Measurements from ENCODE around the gene OR2A25.

The OR2A25 gene

DNA sequence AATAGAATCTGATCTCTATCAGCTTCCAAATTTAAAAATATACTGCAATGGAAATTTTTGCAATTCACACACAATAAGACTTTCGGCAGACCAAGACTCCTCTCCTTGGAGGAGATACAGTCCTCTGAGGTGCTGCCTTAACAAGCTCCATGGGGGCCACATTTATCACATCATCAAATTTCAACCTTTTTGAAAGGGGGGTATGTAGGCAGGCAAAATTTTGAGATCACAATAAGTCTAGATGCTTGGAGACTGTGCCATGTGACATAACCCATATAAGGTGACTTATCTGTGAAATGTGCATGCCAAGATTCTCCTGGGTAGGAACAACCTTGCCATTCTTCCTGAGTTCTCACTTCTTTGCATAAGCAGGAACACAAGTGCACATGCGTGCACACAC, 16.4 kb downstream of the OR2A25 start, which contains the start of gene OR2A12:
Gene OR2A12, plus strand, starts transcription at position 301 of the 400 bp plus-strand sequence. CDS start 8,830 bp downstream, outside the sequence.
- no peak for DNase-seq

DNA sequence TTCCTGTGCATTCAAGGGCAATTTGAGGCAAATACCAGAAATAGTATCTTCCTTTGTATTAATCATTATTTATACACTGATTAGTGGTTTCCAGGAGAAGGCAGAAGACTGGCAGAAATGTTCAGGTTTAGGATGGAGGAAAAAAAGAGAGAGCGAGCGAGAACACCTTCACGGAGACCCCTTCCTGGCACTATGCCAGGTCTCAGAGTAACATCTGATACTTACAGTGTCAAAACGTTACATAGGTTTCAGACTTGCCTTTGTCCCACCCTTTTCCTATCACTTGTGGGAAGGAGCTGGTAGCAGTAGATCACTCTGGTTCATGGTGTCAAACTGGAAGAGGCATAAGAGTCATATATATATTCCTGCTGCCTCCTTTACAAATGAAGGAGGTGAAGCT, 17.1 kb downstream of the OR2A25 start:
- no peak for DNase-seq

DNA sequence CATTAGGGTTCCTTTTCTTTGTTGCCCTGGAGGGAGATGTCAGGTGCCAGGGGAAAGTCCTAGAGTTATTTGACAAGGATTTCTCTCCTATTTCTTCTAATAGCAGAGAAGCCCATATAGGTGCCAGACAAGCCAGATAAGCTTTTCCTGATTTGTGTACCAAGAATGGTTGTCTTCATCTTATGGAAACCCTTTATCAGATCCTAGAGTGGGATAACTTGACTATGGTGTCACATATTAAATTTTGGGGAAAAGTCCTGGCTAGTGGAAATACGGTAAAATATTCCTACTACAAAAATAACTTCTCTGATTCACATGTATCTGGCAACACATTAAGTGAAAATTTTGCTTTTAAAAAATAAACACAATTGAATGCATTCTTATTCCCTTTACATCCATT, 17.6 kb downstream of the OR2A25 start:
- DNase-seq: no peak

DNA sequence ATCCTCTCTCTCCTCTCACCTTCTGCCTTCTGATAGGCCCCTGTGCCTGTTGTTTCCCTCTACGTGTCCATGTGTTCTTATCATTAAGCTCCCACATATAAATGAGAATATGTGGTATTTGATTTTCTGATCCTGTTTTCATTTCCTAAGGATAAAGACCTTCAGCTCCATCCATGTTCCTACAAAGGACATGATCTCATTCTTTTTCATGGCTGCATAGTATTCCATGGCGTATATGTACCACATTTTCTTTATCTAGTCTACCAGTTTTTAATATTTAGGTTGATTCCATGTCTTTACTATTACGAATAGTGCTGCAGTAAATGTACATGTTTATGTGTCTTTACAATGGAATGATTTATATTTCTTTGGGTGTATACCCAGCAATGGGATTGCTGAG, 21.1 kb downstream of the OR2A25 start:
- DNase-seq: no peak

DNA sequence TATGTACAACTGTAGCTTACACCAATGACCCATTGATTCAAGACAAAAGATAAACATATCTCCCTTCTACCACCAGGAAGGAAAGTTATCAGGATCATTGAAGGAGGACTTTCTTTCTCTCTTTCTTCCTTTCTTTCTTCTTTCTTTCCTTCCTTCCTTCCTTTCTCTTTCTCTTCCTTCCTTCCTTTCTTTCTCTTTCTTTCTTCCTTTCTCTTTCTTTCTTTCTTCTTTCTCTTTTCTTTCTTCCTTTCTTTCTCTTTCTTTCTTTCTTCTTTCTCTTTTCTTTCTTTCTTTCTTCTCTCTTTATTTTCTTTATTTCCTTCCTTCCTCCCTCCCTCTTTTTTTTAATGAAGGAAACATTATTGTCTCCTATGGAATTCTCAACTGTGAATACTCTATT, 29.2 kb downstream of the OR2A25 start:
- no peak for DNase-seq

DNA sequence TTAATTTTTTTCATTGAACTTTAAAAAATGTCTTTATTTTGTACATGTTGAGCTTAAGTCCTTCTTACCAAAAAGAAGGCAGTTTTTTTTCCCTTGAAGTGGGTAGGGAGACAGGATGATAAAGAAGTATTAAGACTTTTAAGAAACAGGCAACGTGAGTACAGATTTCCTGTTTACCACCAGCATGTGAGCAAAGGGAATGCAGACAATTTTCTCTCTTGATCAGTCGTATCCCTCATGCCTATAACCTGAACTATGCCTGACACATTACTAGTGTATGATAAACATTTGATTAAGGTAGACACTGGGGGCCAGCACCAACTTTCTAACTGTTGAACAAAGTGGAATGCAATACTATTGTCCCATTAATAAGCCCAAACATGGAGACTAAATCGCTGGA, 31.0 kb downstream of the OR2A25 start:
- DNase-seq: no peak

DNA sequence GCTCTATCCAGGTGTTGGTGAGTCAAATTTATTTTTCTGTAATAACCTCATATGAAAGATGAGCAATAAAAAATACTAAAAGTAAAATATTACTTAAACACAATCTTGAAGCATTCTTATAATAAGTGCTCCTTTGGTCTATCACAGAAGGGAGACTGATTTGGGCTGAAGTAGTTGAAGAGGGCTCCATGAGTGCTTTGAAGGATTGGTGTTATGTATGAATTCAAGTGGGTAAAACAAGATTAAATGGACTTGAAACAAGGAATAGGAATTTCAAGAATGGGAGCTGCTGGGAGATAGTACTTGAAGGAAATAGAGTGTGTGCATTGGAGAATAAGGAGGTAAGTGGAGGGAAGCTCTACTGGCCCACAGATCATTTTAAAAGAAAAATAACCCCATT, 32.4 kb downstream of the OR2A25 start:
- no peak for DNase-seq

DNA sequence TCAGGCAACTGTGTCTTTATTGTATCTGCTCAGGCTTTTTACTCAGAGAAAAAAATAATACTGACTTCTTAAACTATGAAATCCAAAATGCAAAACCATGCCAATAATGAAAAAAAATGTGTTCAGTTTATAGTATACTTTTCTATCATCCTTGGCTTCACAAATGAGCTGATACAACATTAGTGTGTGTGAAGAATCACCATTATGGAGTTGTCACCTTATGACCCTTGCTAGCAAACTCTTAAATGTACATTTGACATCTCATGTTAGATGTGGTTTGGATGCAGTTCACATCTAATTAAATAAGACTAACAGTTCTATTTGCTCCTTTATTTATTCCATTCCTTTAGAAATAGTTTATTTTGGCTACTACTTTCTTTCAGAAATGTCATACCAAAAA, 35.6 kb downstream of the OR2A25 start:
- DNase-seq: no peak

DNA sequence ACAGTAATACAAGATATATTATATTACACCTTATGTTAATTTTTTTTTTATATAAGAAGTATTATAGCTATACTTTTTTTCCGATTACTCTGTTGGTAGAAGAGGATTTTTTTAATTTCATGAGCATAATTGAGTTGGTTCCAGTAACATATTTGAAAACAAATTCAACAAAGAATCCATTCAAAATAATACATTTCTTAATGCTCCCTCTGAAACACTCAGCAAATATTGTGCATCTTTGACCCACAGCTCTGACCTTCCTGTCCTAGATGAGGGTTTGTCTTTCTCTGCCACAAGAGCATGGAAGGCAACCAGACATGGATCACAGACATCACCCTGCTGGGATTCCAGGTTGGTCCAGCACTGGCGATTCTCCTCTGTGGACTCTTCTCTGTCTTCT, 39.7 kb downstream of the OR2A25 start, which contains the start of gene OR2A2:
Gene OR2A2, plus strand, starts transcription at position 301 of the 400 bp plus-strand sequence. Its CDS starts 0 bp downstream, at position 301.
- no peak for DNase-seq

DNA sequence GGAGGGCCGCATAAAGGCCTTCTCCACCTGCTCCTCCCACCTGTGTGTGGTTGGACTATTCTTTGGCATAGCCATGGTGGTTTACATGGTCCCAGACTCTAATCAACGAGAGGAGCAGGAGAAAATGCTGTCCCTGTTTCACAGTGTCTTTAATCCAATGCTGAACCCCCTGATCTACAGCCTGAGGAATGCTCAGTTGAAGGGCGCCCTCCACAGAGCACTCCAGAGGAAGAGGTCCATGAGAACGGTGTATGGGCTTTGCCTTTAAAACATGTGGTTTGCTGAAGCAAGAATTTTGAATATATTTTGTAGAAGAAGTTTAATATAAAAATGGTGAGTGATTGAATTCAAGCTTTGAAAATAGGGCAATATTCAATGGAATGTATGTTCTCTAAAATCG, 40.7 kb downstream of the OR2A25 start:
- DNase-seq: no peak

DNA sequence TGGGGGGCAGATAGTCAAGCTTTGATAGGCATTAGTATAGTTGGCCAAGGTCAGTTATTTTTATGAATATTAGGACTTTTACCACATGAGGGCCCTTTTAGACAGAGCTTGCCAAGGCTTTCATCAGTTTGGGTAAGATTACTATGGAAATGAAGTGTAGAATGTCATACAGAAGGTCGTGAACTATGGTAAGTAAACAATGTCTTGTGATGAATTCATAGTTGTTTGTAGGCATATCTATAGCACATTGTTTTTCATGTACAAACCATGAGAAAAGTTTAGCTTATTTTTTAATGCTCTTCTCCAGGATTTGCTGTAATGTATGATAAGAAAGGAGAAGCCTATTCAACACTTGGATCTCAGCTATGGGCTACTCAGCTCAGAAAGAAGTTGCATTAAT, 44.0 kb downstream of the OR2A25 start:
- no peak for DNase-seq

DNA sequence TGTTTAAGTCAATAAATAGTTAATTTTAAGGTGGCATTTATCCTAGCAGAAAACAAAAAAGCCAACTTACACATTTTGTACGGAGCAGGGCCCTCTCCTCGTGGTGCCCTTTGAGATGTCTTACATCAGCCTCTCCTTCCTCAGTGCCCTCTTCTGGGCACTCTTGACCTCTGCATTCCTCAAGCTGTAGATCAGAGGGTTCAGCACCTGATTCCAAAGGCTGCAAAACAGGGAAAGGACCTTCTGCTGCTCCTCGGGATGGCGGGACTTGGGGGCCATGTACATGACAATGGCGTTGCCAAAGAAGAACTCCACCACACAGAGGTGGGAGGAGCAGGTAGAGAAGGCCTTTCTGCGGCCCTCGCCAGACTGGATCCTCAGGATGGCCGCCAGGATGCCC, 48.7 kb downstream of the OR2A25 start:
- DNase-seq: no peak

DNA sequence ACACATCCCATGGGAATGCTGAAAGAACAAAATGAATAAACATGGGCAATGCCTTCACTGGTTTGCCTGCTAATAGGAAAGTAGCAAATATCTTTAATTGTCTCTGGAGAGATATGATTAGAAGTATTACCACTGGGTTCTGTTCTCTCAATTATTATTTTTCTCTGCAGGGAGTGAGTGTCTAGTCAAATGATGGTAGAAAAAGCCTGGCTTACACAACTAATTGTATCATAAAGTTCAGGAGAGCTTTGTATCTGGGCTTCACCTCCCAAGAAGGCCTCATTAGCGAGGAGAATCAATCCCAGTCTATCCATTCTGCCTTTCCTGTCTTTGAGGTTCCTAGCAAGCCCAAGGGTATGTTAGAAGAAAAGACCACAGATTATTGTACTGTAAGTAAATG, 53.3 kb downstream of the OR2A25 start, which contains the start of gene OR2A14:
Gene OR2A14, plus strand, starts transcription at position 301 of the 400 bp plus-strand sequence. CDS start 5,937 bp downstream, outside the sequence.
- no peak for DNase-seq

Data from NCI-H1048 (cell line).